GM18505 (cell line): Measurements from ENCODE around the gene TOR3A.

Source experiments
- ATAC-seq: cut with Tn5 transposase; IDR thresholded peaks from one replicate; pipeline ENCODE4 v1.9.1; 2021; ENCODE audit not compliant: unreplicated experiment
- POLR2A ChIP-seq: IDR thresholded peaks from 4 replicates; pipeline ENCODE4 v1.6.1; 2011; ENCODE audit warnings: borderline replicate concordance; ENCODE audit not compliant: insufficient read depth, insufficient read length; ENCODE audit errors: extremely low read depth

TOR3A gene

DNA sequence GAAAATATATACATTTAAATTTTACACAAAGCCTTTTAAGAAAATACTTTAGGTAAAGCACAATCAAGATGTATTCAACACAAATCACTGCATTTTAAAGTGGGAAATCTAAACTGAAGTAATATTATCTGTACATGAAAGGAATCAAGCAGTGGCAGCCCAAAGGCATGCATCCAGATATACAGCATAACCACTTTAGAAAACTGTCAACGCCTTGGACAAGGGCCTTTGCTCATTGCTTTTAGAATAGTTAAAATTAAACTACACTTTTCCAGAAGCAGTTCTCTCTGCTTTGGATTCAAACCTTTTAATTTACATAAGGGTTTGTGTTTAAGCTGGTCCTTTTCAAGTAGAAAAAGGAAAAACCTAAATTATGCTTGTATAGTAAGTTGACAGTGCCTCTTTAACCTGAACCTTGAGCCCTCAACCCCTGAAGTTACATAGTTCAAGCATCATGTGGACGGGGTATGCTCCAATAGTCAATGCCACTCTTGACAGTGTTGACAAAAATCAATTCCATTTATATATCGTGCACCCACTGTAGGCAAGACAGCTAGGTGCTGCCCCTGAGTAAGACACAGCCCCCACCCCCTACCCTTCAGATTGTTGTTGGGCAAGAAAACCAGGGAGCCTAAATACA, 22.9 kb downstream of the TOR3A start:
- ATAC-seq, result no peak
- TF ChIP-seq POLR2A, result no peak

DNA sequence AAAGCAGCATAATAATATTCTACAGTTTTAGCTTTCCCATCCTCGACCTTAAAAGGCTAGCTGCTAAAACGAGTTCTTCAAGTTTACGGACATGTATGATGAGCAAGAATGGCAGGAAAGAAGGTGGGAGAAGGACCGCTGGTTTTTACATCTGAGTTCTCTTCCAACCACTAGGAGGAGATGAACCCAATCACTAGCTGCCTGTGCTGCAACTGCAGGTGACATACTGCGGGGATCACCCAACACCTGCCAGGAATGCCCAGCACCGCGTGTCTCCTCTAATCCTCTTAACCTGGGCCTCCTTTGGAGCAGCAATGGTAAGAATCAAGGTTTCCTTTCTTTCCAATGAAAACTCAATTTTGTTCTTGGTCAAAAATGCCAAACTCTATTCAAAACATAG, 23.5 kb downstream of the TOR3A start:
- no peak for TF ChIP-seq POLR2A
- ATAC-seq, result no peak

DNA sequence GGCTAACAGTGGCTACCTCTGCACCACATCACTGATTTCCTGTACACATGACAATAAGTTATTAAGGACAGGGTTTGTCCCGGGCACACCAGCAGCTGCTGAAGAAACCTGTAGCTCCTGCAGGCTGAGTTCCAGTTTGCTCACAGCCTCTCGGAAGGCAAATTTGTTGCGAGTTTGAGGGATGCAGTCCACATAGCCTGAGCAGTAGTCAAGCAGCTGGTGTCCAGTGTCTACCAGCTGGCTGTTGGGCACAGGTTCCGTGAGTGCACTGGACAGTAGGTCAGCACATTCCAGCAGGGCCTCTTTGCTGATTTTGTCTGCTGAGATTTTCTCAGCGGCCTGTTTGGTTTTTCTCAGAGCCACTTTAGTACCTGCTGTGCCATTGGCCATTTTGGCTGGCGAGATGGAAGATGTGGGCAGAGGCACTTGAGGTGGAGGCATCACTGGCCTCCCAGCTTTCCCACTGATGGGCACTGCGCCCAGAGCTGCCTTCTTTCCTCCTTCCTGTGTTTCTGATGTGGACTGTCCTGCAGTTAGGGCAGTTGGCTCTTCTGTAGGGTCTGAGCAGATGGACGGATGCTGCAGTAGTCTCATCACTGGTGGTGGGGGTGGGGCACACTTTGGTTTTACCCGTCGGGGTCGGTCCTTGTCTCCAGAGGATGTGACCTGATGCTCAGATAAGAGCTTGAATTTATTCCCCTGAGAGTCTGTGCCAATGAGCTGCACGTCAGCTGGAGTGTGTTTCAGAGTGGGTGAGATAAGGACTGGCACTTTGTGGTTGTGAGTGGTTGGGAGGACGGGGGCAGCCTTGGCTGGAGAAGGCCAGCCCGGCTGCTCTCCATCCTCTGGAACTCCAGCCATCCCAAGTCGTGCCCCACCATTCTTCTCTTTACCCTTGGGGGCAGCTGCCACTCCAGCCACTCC, 26.1 kb downstream of the TOR3A start:
- ATAC-seq, result no peak
- TF ChIP-seq POLR2A, result no peak

DNA sequence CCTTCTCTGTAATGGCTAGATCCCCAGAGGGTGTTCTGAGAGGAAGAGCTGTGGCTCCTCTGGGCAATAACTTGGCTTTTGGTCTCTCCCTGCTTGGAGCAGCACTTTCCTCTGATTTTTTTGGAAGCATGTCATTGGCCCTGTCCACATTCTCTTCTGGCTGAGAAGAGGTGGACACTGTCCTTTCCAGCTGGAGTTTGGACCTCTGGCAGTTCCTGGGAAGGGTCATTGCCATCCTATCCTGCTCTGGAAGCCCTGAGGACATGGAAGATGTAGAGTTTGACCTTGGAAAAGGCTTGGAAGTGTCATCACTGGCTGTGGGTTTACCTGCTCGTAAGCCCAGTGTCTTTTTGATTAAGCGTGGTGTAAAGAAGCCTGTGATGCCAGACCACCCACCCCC, 26.8 kb downstream of the TOR3A start:
- ATAC-seq, result no peak
- no peak for TF ChIP-seq POLR2A

DNA sequence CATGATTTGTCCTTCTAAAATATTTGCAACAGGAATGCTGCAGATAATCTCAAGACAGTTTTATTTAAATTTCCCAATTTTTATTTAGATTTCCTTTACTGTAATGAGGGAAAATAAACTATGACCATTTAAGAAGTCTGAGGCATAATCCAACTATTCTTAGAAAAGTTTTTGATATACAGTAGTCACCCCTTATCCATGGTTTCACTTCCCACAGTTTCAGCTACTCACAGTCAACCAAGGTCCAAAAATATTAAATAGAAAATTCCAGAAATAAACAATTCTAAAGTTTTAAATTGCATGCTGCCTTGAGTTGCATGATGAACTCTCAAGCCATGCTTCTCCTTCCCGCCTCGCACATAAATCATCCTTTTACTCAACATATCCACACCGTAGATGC, 33.3 kb downstream of the TOR3A start:
- TF ChIP-seq POLR2A, result no peak

DNA sequence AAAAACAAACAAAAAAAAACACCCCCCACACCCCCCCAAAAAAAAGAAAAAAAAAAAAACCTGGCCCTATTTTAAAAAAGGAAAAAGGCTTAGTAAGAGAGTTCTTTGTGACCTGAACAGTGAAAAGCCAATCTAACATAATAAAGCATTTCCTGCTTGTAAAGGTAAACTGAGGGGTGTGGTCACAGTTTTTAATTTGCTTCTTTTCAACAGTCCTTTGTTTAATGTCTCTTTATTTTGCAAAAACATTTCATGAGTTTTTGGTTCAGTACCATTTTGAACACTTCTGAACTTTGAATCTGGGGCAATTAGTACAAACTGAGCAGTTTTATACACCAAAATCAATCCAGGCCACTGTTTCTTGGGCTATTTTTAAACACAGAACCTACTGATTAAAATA, 37.6 kb downstream of the TOR3A start:
- TF ChIP-seq POLR2A, result no peak
- no peak for ATAC-seq

More for the DNA sequence above, 33.3 kb downstream of the TOR3A start:
- ATAC-seq, result no peak

DNA sequence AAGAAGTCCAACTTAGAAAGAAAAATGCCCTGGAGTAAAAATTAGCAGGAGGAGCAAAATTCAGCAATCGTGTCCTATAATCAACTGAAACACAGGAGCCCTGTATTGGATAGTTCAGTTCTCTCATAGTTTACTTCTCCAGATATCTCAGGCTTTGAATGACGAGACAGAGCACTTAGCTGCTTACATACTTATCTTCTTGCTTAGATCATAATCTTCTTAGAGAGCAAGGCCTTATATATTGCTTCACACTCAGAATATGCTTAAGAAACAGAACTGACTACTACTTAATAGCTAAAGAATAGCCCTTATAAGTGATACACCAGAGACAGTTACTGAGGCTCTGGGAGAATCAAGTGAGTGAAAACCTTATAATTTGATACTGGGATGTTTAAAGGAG, 38.9 kb downstream of the TOR3A start:
- TF ChIP-seq POLR2A, result no peak

DNA sequence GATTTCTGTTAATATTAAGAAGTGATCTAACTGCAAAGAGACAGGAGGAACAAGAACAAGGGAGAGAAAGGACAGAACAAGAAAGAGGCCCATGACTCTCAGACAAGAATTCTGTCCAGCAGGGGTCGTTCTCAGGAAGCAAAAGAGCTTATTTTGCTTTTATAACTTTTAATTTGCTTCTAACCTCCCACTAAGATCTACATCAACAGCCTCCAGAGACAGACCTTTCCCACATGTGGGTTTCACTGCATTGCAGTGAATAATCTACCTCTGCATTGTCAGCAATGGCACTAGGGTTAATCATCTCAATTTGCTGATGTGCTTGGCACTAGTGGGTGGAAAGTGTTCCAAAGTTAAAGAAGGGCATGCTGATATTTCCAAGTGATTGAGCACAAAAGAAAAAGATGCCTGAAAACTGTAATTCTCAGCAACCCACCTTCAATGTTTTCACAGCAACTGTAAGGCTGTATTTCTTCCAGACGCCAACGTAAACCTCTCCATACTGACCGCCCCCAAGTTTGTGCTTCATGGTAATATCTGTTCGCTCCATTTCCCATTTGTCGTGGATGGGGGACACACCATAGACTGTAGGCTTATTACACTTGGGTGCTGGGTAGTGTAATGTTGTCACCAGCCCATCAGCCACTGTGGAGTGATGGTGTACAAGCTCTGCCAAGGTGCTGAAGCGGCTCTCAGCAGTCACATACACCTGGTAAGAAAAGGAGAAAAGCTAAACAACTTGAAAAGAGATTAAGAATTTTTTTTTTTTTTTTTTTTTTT, 39.5 kb downstream of the TOR3A start:
- ATAC-seq, result no peak
- TF ChIP-seq POLR2A, result no peak

More for the DNA sequence above, 38.9 kb downstream of the TOR3A start:
- no peak for ATAC-seq

DNA sequence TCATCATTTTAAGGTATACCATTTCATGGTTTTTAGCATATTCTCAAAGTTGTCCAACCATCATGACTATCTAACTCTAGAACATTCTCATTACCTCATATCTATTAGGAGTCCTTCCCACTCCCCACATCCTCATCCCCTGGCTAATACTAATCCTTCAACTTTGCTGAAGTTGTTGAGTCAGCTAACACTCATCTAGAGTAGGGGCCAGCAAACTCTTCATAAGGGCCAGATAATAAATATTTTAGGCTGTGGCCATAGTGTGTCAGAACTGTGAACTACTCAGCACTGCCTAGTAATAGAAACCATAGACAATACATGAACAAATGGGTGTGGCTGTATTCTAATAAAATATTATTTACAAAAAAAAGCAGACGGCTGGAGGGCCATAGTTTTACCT, 43.0 kb downstream of the TOR3A start:
- no peak for ATAC-seq
- TF ChIP-seq POLR2A, result no peak

DNA sequence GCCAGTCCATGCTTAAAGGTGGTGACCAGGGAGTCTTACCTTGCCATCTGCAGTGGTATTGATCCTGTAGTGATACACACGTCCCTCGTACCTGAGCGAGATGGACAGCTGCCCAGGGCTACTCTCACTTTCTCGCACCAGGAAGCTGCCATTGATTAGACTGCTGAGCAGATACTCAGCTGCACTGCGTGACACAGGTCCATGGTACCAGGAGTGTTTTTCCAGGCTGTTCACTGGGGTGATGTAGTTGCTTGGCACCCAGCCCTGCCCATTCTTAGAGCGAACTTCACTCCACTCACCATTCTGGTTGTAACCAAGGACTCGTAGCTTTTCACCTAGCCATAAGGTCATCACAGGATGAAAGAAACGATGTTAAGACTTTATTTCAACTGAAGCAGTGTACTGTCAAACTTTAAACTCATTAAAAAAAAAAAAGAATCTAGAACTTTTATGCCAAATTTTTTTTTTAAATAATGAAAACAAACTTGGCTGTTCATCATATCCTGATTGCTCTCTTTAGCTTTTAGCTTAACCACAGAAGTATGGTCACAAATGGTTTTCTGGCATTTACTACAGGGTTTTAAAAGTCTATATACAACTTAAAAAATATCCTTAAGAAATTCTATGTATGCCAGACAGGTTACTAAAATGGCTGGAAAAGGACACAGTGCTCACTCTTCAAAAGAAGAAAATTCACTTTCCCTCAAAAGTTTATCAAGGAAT, 44.6 kb downstream of the TOR3A start:
- TF ChIP-seq POLR2A, result no peak
- ATAC-seq, result no peak

DNA sequence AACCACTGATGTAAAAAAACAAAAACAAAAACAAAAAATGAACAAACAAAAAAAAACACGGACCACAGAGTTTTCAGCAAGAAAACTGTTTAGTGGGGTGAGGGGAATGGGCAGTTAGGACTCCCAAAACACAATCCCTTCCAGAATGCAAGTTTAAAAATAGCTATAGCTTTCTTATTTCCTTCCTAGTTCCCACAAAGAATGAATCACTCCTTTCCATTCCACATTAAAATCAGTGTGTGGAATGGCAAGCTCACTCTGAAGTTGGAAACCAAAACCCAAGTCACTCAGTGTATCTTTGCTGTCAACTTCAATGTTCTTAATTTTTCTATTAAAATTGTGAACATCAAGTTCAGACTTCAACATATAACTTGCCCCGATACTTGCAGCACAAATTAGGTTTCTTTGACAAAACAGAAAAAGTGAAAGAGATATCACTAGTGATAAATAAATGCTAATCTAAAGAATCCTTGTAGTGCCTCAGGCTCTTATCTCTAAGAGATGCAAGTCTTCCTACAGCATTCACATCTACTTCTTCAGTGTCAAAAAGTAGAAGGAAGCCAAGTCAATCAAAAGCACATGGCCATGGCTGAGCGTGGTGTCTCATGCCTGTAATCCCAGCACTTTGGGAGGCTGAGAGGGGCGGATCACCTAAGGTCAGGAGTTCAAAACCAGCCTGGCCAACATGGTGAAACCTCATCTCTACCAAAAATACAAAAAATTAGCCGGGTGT, 45.5 kb downstream of the TOR3A start:
- TF ChIP-seq POLR2A, result no peak

DNA sequence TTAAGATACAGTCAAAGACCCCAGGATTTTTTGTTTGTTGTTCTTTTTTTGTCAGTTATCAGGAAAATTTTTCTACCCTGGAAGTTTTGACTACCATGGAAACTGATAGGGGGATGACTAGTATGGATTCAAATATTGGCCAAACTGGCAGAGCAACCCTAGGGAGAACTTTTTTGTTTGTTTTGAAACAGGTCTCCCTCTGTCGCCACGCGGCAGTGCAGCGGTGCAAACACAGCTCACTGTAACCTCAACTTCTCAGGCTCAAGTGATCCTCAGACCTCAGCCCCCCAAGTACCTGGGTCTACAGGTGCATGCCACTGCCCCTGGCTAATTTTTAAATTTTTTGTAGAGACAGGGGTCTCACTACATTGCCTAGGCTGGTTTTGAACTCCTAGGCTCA, 46.6 kb downstream of the TOR3A start:
- no peak for ATAC-seq
- TF ChIP-seq POLR2A, result no peak

More for the DNA sequence above, 45.5 kb downstream of the TOR3A start:
- no peak for ATAC-seq
